ENCODE measurements around the gene PPP4R3C. TPM values are rescaled to one million over a fixed set of nuclear protein-coding genes. Genes with fewer than 3 reads are reported as not detected.

PPP4R3C gene
- total and polyA plus RNA-seq, 2 of the 13 experiments (the other 11 are each of a cell fraction or from before 2014, with no cell fraction given) = not detected

DNA sequence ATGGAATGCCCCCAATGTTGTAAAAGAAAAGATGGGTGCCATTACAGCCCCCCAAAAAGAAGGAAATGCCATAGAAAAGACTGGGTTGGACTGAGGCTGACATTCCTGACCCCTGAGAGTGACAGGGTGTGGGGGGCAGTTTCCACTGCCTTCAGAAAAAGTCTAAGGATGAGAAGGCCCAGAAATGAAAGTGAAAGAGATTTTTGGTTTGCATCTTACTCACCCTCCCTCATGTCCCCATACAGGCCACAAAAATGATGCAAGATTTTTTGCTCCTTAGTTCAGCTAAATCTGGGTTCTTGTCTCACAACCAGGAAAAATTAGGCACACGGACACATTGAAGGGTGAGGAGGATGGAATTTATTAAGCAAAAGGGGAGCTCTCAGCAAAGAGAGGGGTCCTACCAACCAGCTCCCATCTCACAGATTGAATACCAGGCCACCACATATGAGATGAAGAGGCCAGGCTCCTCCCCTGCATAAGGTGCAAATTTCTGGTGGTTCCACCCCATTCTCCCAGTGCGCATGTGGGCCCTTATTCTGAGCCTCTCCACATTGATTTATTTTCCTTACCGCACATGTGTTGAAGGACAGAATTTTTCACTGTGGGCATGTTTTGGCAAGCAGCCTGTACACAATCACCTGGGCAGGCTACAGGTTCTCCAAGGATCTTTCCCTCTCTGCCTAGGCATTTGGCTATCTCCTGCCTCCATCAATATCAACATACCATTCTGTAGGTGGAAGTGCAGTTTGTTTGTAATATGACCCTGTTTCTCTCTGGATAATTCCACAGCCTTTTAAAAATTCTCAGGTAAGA lies 18.8 kb downstream of the PPP4R3C start:
- peak; percentile 14 for DNase-seq (ENCODE audit: low spot score)
- 88% methylated on average over 1 of the region's 3 CpGs for WGBS (ENCODE audit: low lambda C conversion rate)
- in situ Hi-C loops (cut with HindIII; ENCODE audit: extremely low pct_ligation_motif_present, low pct_unique_long_range_greater_than_20kb) = no loop called here

More for the DNA sequence above, 18.8 kb downstream of the PPP4R3C start:
- Histone ChIP-seq H3K4me3 (replicated peaks in 1 of 3; ENCODE audit: insufficient read depth in 1 of 3, low read depth in 2 of 3, low read length in 3 of 3) (no peak overlapping the region), H2AFZ (ENCODE audit: low read length) (no peak overlapping the region), H3K4me2 (ENCODE audit: low read depth, low read length) (peak overlapping the region; percentile 38; the same call in 1 of the 2 replicates), H3K27ac (ENCODE audit: extremely low read length, insufficient read depth, low read length) (peak overlapping the region; percentile 85), H3K9me3 (ENCODE audit: low read length) (no peaks in the 10 kb centered on the region), H3K36me3 (replicated peaks in 1 of 2; ENCODE audit: control insufficient read depth in 1 of 2, insufficient read depth in 2 of 2, low read length in 2 of 2) (no peaks in the 10 kb centered on the region), H3K27me3 (ENCODE audit: control insufficient read depth in 1 of 2, insufficient read depth in 2 of 2, low read length in 2 of 2) (no peaks in the 10 kb centered on the region), H3K79me2 (ENCODE audit: insufficient read depth, low read length) (no peaks in the 10 kb centered on the region), H4K20me1 (ENCODE audit: insufficient read depth, low read length) (no peaks in the 10 kb centered on the region), H3K4me1 (ENCODE audit: insufficient read depth, low read length) (peaks cover 47% of the 10 kb centered on the region), H3K9ac (ENCODE audit: insufficient read depth, low read depth, low read length) (peak overlapping the region; percentile 57)
- peak; percentile 26 for FAIRE-seq
- intact Hi-C loops (cut with micrococcal nuclease; ENCODE audit: unreplicated experiment) = loop anchor here (10.0 kb wide), 1 partner anchor 100 kb away; no protein-coding TSS in a partner anchor
- BruUV-seq (replicated peaks) = no TSS peak
- peak; percentile 28; the same call in 2 of the 3 replicates for ATAC-seq
- CTCF ChIA-PET (ENCODE audit: low intra/inter-chr PET ratio, low total read pairs) = no interaction called here
- POLR2A ChIA-PET = interaction anchor here (1.2 kb wide), 1 partner anchor 104 kb away, joined by 3 read pairs; no protein-coding TSS in a partner anchor
- TF ChIP-seq ZEB1 (IDR thresholded peaks at IDR 0.05; ENCODE audit: insufficient replicate concordance, low read depth) (no peak), CREBL2 (CRISPR knock-in tag; IDR thresholded peaks at IDR 0.05; ENCODE audit: borderline replicate concordance) (no peak), ETV6 (CRISPR knock-in tag; conservative IDR thresholded peaks at IDR 0.05) (no peak), XBP1 (CRISPR knock-in tag; IDR thresholded peaks at IDR 0.05) (no peak), SSRP1 (CRISPR knock-in tag; IDR thresholded peaks at IDR 0.05) (peak; percentile 47; the same call in 1 of the 2 replicates), ZNF24 (IDR thresholded peaks at IDR 0.05) (no peak), ZSCAN9 (CRISPR knock-in tag; IDR thresholded peaks at IDR 0.05; ENCODE audit: borderline replicate concordance) (no peak), NFE2L1 (CRISPR knock-in tag; IDR thresholded peaks at IDR 0.05; ENCODE audit: borderline replicate concordance) (no peak), RBFOX2 (IDR thresholded peaks at IDR 0.05; ENCODE audit: low read depth, low read length) (peak; percentile 52; the same call in 1 of the 2 replicates), ZNF883 (CRISPR knock-in tag; IDR thresholded peaks at IDR 0.05; ENCODE audit: not compliant biosample characterization) (no peak), SP140L (CRISPR knock-in tag; IDR thresholded peaks at IDR 0.05; ENCODE audit: borderline replicate concordance) (no peak), ZNF501 (CRISPR knock-in tag; IDR thresholded peaks at IDR 0.05) (no peak), FOXA1 (IDR thresholded peaks at IDR 0.05) (no peak), FOXA1 (CRISPR knock-in tag; IDR thresholded peaks at IDR 0.05) (no peak), GPN1 (CRISPR knock-in tag; IDR thresholded peaks at IDR 0.05; ENCODE audit: borderline replicate concordance) (no peak), ZNF33A (CRISPR knock-in tag; IDR thresholded peaks at IDR 0.05; ENCODE audit: borderline replicate concordance) (no peak), SIX4 (CRISPR knock-in tag; IDR thresholded peaks at IDR 0.05) (peak; percentile 62; the same call in 1 of the 2 replicates)
- TF ChIP-seq, protein P1, sequence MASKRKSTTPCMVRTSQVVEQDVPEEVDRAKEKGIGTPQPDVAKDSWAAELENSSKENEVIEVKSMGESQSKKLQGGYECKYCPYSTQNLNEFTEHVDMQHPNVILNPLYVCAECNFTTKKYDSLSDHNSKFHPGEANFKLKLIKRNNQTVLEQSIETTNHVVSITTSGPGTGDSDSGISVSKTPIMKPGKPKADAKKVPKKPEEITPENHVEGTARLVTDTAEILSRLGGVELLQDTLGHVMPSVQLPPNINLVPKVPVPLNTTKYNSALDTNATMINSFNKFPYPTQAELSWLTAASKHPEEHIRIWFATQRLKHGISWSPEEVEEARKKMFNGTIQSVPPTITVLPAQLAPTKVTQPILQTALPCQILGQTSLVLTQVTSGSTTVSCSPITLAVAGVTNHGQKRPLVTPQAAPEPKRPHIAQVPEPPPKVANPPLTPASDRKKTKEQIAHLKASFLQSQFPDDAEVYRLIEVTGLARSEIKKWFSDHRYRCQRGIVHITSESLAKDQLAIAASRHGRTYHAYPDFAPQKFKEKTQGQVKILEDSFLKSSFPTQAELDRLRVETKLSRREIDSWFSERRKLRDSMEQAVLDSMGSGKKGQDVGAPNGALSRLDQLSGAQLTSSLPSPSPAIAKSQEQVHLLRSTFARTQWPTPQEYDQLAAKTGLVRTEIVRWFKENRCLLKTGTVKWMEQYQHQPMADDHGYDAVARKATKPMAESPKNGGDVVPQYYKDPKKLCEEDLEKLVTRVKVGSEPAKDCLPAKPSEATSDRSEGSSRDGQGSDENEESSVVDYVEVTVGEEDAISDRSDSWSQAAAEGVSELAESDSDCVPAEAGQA (IDR thresholded peaks at IDR 0.05; ENCODE audit: low read depth) = no peak
- TF ChIP-seq, protein P1 (CRISPR knock-in tag; IDR thresholded peaks at IDR 0.05; ENCODE audit: borderline replicate concordance) = no peak

All from HepG2 (cell line).